GM12878 (cell line): ENCODE data around the gene ADD1. TPM values are rescaled to one million over a fixed set of nuclear protein-coding genes. Genes with fewer than 3 reads are reported as not detected.

ENCODE experiments used
- CREB1 ChIP-seq: IDR thresholded peaks from 2 replicates; pipeline ENCODE4 v1.6.1; 2012; ENCODE audit warnings: low read depth, mild to moderate bottlenecking, inconsistent platforms
- GATAD2B ChIP-seq: fragments of 450-650 bp; conservative IDR thresholded peaks from 2 replicates; pipeline ENCODE4 v1.6.1; 2017; ENCODE audit warnings: low read depth, mild to moderate bottlenecking, moderate library complexity
- HDAC6 ChIP-seq: fragments of 200-600 bp; sonication (generic); IDR thresholded peaks from one replicate; pipeline ENCODE4 v1.8.0; 2017; ENCODE audit warnings: antibody characterized with exemption; ENCODE audit not compliant: unreplicated experiment
- IKZF2 ChIP-seq, 2 experiments: fragments of 450-650 bp; IDR thresholded peaks; 2 replicates each; pipeline ENCODE4 v1.6.1; 2017; ENCODE audit warnings: mild to moderate bottlenecking in 2 of 2, moderate library complexity in 2 of 2
- POLR2AphosphoS2 ChIP-seq: IDR thresholded peaks from 2 replicates; pipeline ENCODE4 v1.6.1; 2011; ENCODE audit warnings: low read depth, mild to moderate bottlenecking, low read length, improper control_type of control experiment, moderate library complexity
- RFX5 ChIP-seq: IDR thresholded peaks from 2 replicates; pipeline ENCODE4 v1.6.1; 2011; ENCODE audit warnings: low read depth, low read length, improper control_type of control experiment
- WRNIP1 ChIP-seq: IDR thresholded peaks from 2 replicates; pipeline ENCODE4 v1.6.1; 2011; ENCODE audit warnings: low read depth, low read length, improper control_type of control experiment, borderline replicate concordance
- polyA plus RNA-seq, 11 experiments: library from polyadenylated mRNA; depleted of rRNA in 4 of 11; unstranded in 6 of 11; stranded (reverse) in 5 of 11; fragments of >200 nt; fragmentation: Nextera tagmentation in 4 of 11; fragmentation: Illumina TruSeq in 1 of 11; extraction: Ambion mirVana in 4 of 11; extraction: Trizol in 1 of 11; gene quantifications; 1 replicate in 1 of 11; 2 replicates in 10 of 11; pipeline versions ENCODE4 v1.2.1 to v1.2.3, GENCODE V29; 2011 to 2016; ENCODE audit warnings: inconsistent platforms in 2 of 11, missing spikeins in 2 of 11, low read depth in 1 of 11
- total RNA-seq, 4 experiments: library from RNA; depleted of rRNA in 3 of 4; stranded (reverse); fragments of >200 nt in 3 of 4; fragmentation: Illumina TruSeq in 1 of 4; extraction: Trizol in 1 of 4; gene quantifications; 2 replicates each; pipeline versions ENCODE4 v1.2.1 to v1.2.3, GENCODE V29; 2013 to 2021
- TF ChIP-seq, protein P1 (sequence below): IDR thresholded peaks from 2 replicates; pipeline ENCODE4 v1.6.1; 2012; ENCODE audit warnings: improper control_type of control experiment, low read depth, low read length; ENCODE audit not compliant: insufficient replicate concordance
- TF ChIP-seq, protein P2 (sequence below): fragments of 450-650 bp; IDR thresholded peaks from 2 replicates; pipeline ENCODE4 v1.6.1; 2016; ENCODE audit warnings: mild to moderate bottlenecking

Gene ADD1
- total and polyA plus RNA-seq, 10 of the 15 experiments (the other 5 are each of a cell fraction or from before 2014, with no cell fraction given), result 21.6 to 182 (median 105) TPM

DNA sequence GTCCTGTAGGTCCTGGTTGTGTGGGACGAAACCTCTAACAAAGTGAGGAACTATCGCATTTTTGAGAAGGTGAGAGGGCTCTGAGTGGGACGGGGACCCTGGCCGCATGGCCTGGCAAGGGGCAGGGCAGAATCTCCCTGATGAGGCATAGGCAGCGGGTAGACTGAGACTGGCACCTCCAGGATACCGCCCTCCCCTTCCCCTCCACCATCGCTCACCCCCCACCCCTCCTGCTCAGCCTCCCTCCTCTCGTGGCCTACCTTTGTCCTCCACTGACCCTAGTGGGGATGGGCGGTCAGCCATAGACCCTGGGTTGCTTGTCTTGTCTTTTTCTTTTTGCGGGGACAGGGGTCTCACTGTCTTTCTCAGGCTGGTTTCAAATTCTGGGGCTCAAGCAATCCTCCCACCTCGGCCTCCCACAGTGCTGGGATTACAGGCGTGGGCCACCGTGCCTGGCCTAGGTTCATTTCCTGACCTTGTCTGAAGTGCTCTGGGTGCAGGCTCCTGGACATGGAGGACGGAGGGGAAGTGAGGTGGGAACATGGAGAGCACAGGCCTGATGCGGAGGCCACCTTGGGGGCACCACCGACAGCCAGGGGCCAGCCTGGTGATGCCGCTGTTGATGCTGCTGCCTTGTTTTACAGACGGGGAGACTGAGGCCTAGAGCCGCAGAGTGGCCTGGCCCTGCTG is 10.5 kb upstream of the ADD1 start (continued):
- TF ChIP-seq, protein P1, sequence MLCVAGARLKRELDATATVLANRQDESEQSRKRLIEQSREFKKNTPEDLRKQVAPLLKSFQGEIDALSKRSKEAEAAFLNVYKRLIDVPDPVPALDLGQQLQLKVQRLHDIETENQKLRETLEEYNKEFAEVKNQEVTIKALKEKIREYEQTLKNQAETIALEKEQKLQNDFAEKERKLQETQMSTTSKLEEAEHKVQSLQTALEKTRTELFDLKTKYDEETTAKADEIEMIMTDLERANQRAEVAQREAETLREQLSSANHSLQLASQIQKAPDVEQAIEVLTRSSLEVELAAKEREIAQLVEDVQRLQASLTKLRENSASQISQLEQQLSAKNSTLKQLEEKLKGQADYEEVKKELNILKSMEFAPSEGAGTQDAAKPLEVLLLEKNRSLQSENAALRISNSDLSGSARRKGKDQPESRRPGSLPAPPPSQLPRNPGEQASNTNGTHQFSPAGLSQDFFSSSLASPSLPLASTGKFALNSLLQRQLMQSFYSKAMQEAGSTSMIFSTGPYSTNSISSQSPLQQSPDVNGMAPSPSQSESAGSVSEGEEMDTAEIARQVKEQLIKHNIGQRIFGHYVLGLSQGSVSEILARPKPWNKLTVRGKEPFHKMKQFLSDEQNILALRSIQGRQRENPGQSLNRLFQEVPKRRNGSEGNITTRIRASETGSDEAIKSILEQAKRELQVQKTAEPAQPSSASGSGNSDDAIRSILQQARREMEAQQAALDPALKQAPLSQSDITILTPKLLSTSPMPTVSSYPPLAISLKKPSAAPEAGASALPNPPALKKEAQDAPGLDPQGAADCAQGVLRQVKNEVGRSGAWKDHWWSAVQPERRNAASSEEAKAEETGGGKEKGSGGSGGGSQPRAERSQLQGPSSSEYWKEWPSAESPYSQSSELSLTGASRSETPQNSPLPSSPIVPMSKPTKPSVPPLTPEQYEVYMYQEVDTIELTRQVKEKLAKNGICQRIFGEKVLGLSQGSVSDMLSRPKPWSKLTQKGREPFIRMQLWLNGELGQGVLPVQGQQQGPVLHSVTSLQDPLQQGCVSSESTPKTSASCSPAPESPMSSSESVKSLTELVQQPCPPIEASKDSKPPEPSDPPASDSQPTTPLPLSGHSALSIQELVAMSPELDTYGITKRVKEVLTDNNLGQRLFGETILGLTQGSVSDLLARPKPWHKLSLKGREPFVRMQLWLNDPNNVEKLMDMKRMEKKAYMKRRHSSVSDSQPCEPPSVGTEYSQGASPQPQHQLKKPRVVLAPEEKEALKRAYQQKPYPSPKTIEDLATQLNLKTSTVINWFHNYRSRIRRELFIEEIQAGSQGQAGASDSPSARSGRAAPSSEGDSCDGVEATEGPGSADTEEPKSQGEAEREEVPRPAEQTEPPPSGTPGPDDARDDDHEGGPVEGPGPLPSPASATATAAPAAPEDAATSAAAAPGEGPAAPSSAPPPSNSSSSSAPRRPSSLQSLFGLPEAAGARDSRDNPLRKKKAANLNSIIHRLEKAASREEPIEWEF, result no peak
- TF ChIP-seq GATAD2B (no peak), HDAC6 (no peak), IKZF2 (IDR thresholded peaks at IDR 0.05) (no peak), WRNIP1 (no peak), RFX5 (no peak), CREB1 (no peak), POLR2AphosphoS2 (no peak)
- TF ChIP-seq, protein P2, sequence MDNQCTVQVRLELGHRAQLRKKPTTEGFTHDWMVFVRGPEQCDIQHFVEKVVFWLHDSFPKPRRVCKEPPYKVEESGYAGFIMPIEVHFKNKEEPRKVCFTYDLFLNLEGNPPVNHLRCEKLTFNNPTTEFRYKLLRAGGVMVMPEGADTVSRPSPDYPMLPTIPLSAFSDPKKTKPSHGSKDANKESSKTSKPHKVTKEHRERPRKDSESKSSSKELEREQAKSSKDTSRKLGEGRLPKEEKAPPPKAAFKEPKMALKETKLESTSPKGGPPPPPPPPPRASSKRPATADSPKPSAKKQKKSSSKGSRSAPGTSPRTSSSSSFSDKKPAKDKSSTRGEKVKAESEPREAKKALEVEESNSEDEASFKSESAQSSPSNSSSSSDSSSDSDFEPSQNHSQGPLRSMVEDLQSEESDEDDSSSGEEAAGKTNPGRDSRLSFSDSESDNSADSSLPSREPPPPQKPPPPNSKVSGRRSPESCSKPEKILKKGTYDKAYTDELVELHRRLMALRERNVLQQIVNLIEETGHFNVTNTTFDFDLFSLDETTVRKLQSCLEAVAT, result no peak
